T-helper 17 cell (primary cell): ENCODE measurements around the gene SYNE1. TPM values are rescaled to one million over a fixed set of nuclear protein-coding genes. Genes with fewer than 3 reads are reported as not detected.
"Not testable (repeated sequence)": the region's sequence is repeated elsewhere in the genome, so short reads cannot be mapped to it uniquely, and the experiment has no call there.

Experiments
- ATAC-seq: fragments of 150-1000 bp; cut with Tn5 transposase; 2 replicates; pipeline ENCODE4 v1.10.0; 2021; ENCODE audit warnings: mild to moderate bottlenecking, moderate library complexity
- DNase-seq, 3 donors: peaks; one replicate each; pipeline versions ENCODE4 v3.0.0 to v3.0.0-alpha.2; 2020 to 2021
- H3K9me3 ChIP-seq: one replicate; pipeline ENCODE4 v1.7.0; 2013; ENCODE audit warnings: low read length, mild to moderate bottlenecking; ENCODE audit not compliant: control insufficient read depth, poor library complexity, severe bottlenecking
- H3K27ac Mint-ChIP-seq: one replicate; pipeline ENCODE4 v1.8.0; 2022; ENCODE audit warnings: mild to moderate bottlenecking, moderate library complexity, mixed read lengths
- H3K27me3 Mint-ChIP-seq: one replicate; pipeline ENCODE4 v1.8.0; 2022; ENCODE audit warnings: mixed read lengths
- H3K36me3 Mint-ChIP-seq: one replicate; pipeline ENCODE4 v1.8.0; 2022; ENCODE audit warnings: low read depth, mixed read lengths
- H3K4me1 Mint-ChIP-seq: one replicate; pipeline ENCODE4 v1.8.0; 2022; ENCODE audit warnings: mild to moderate bottlenecking, mixed read lengths
- H3K4me3 Mint-ChIP-seq: one replicate; pipeline ENCODE4 v1.8.0; 2022; ENCODE audit warnings: mild to moderate bottlenecking, moderate library complexity, mixed read lengths
- total RNA-seq, 4 donors: library from RNA in 2 of 4; stranded (reverse) in 2 of 4; gene quantifications; one replicate each; pipeline ENCODE4 v1.2.3 and lab custom pipeline; 2022 to 2026

SYNE1 gene
- total RNA-seq, 2 donors from 2014 or later = 131 to 165 TPM

GRCh38 chr6:152646732-152647131 lies 9.6 kb upstream of the SYNE1 start:
- H3K27me3 Mint-ChIP-seq, H3K36me3 Mint-ChIP-seq, DNase-seq, ATAC-seq, H3K4me1 Mint-ChIP-seq, H3K27ac Mint-ChIP-seq, H3K9me3 ChIP-seq: not testable (repeated sequence)
- peak overlapping the region; percentile 4 for H3K4me3 Mint-ChIP-seq

DNA sequence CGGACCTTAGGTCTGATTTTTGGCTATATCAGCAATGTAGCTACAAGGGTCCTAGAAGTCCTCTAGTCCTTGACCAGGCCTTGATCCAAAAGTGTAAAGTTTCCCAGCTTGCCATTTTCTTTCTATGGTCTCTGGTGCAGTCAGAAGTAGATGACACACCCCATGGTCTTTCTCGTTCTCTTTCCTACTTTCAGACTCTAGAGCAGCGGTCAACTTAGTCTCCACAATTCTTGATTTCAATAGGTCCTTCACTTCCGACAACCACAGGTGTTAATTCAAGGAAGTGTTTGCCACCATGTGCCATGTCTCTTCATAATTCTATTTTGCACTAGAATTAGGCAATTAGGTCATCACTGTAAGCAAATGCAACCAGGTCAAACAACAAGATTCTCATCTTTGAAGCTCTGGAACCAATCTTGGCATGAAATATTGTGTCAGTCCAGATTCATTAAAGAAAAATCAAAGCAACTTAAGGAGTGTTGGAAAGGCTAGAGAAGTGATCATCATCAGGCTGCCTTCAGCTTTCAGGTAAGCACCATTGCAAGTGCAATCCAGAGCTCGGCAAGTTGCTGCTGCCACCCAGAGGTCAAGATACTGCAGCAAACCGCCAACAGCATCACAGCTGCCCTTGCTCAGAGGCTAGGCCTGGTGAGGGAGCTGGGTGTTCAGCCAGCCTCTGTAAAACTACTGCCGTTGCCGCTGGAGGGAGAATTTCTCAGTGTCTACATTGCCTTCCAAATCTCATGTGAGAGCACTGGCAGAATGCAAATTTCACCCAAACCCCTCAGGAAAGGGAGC lies 5.6 kb upstream of the SYNE1 start:
- H3K36me3 Mint-ChIP-seq = peaks cover 3% of the 10 kb centered on the region
- H3K4me1 Mint-ChIP-seq = peaks cover 3% of the 10 kb centered on the region
- ATAC-seq (no peak), DNase-seq (no peak)
- H3K27ac Mint-ChIP-seq = no peak overlapping the region
- no peaks in the 10 kb centered on the region for H3K9me3 ChIP-seq
- H3K4me3 Mint-ChIP-seq = no peak overlapping the region
- peaks cover 31% of the 10 kb centered on the region for H3K27me3 Mint-ChIP-seq

DNA sequence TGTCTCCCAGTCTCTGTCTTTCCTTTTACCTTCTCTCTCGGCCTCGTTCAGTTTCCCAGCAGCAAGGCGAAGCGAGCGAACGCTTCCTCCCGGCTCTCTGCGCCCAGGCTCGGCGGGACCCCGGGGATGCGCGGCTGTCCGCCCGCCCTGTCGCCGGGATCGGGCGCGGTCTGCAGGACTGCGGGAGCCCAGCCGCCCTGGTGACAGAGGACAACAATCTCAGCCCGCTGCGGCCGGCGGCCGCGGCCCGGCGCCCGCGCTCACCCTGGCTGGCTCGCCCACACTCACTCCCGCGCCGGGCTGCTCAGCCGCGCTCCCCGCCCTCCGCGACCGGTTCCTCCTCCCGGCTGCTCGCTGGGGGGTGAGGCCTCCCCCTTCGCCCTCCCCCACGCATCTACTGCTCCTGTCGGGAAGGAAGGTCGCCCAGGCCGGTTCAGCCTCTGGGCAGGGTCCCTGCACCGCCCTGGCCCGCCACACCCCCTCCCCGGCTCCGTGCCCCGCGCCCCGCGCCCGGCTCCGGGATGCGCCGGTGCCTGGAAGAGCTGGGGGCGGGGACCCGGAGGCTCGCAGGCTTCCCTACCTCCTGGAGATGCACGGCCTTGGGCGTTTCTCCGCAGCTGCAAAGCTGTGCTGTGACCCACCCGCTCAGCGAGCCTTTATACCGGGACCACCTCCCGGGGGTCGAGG lies 410 bp downstream of the SYNE1 start:
- Mint-ChIP-seq H3K27me3 (peaks cover 54% of the 10 kb centered on the region), H3K27ac (no peak overlapping the region), H3K4me3 (peak overlapping the region; percentile 57), H3K36me3 (peaks cover 6% of the 10 kb centered on the region), H3K4me1 (peaks cover 8% of the 10 kb centered on the region)
- no peak for ATAC-seq
- H3K9me3 ChIP-seq = no peaks in the 10 kb centered on the region
- peak in 1 of 3 donors; percentile 9 for DNase-seq

GRCh38 chr6:152636021-152636608 lies 1.0 kb downstream of the SYNE1 start:
- ATAC-seq = no peak
- Mint-ChIP-seq H3K4me3 (peak overlapping the region; percentile 57), H3K4me1 (peaks cover 8% of the 10 kb centered on the region), H3K27ac (no peak overlapping the region), H3K27me3 (peaks cover 54% of the 10 kb centered on the region), H3K36me3 (peaks cover 6% of the 10 kb centered on the region)
- DNase-seq = no peak
- no peaks in the 10 kb centered on the region for H3K9me3 ChIP-seq

GRCh38 chr6:152634773-152635172 lies 2.4 kb downstream of the SYNE1 start:
- Mint-ChIP-seq H3K4me3 (no peak overlapping the region), H3K27me3 (peaks cover 50% of the 10 kb centered on the region), H3K4me1 (peaks cover 8% of the 10 kb centered on the region), H3K36me3 (peaks cover 6% of the 10 kb centered on the region), H3K27ac (no peak overlapping the region)
- H3K9me3 ChIP-seq = no peaks in the 10 kb centered on the region
- ATAC-seq = no peak
- DNase-seq = no peak

GRCh38 chr6:152632121-152632782 lies 4.9 kb downstream of the SYNE1 start:
- no peak for ATAC-seq
- Mint-ChIP-seq H3K27ac (no peak overlapping the region), H3K4me3 (no peak overlapping the region), H3K36me3 (peaks cover 3% of the 10 kb centered on the region), H3K27me3 (peaks cover 25% of the 10 kb centered on the region), H3K4me1 (peaks cover 5% of the 10 kb centered on the region)
- no peak for DNase-seq
- H3K9me3 ChIP-seq = no peaks in the 10 kb centered on the region

DNA sequence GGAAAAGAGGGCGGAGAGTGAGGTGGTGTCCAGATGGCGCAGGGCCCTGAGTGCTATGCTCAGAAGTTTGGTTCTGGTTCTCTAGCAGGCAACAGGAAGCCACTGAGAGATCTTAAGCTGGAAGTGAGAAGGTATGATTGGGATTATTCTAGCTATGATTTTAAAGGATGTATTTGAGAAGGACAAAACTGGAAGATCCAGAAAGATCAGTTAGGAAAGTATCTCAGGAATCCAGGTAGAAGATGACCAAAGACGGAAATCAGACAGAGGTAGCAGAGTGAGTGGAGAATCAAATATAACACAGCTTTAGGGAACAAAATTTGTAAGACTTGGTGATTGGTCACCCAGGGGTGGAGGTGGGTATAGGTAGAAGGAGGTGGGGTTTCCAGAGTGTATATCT lies 5.8 kb downstream of the SYNE1 start:
- ATAC-seq (no peak), DNase-seq (no peak)
- H3K9me3 ChIP-seq = no peaks in the 10 kb centered on the region
- H3K4me3 Mint-ChIP-seq = no peak overlapping the region
- peaks cover 4% of the 10 kb centered on the region for H3K4me1 Mint-ChIP-seq
- H3K36me3 Mint-ChIP-seq = peaks cover 2% of the 10 kb centered on the region
- H3K27me3 Mint-ChIP-seq = peaks cover 22% of the 10 kb centered on the region
- no peak overlapping the region for H3K27ac Mint-ChIP-seq

- DNase-seq (no peak), ATAC-seq (no peak)
- H3K27ac Mint-ChIP-seq = no peak overlapping the region
- no peak overlapping the region for H3K4me3 Mint-ChIP-seq
- peaks cover 22% of the 10 kb centered on the region for H3K27me3 Mint-ChIP-seq
- H3K36me3 Mint-ChIP-seq = no peaks in the 10 kb centered on the region
- H3K4me1 Mint-ChIP-seq = no peaks in the 10 kb centered on the region
- no peaks in the 10 kb centered on the region for H3K9me3 ChIP-seq
Observed at GRCh38 chr6:152630832-152631231, 6.3 kb downstream of the SYNE1 start.

GRCh38 chr6:152625213-152625612 lies 11.9 kb downstream of the SYNE1 start:
- Mint-ChIP-seq H3K4me1 (no peaks in the 10 kb centered on the region), H3K27ac (no peak overlapping the region)

DNA sequence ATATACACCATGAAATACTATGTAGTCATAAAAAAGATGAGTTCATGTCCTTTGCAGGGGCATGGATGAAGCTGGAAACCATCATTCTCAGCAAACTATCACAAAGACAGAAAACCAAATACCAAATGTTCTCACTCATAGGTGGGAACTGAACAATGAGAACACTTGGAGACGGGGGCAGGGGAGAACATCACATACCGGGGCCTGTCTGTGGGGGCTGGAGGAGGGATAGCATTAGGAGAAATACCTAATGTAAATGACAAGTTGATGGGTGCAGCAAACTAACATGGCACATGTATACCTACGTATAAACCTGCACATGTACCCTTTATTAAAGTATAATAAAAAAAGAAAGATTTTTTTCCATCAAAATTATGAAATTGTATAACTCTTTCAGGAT lies 22.4 kb downstream of the SYNE1 start:
- H3K36me3 Mint-ChIP-seq, H3K4me3 Mint-ChIP-seq, H3K27ac Mint-ChIP-seq, H3K9me3 ChIP-seq, ATAC-seq, H3K4me1 Mint-ChIP-seq, DNase-seq, H3K27me3 Mint-ChIP-seq: not testable (repeated sequence)

More at GRCh38 chr6:152625213-152625612, 11.9 kb downstream of the SYNE1 start:
- Mint-ChIP-seq H3K4me3 (no peak overlapping the region), H3K36me3 (no peaks in the 10 kb centered on the region), H3K27me3 (peaks cover 8% of the 10 kb centered on the region)
- DNase-seq (no peak), ATAC-seq (no peak)
- H3K9me3 ChIP-seq = no peaks in the 10 kb centered on the region

GRCh38 chr6:152609125-152609670 lies 28.0 kb downstream of the SYNE1 start:
- no peak overlapping the region for H3K4me3 Mint-ChIP-seq
- H3K9me3 ChIP-seq = no peaks in the 10 kb centered on the region
- no peaks in the 10 kb centered on the region for H3K4me1 Mint-ChIP-seq
- no peaks in the 10 kb centered on the region for H3K36me3 Mint-ChIP-seq
- no peak for DNase-seq
- no peak overlapping the region for H3K27ac Mint-ChIP-seq
- ATAC-seq = no peak
- no peaks in the 10 kb centered on the region for H3K27me3 Mint-ChIP-seq

- Mint-ChIP-seq H3K27me3 (no peaks in the 10 kb centered on the region), H3K4me3 (no peak overlapping the region), H3K27ac (no peak overlapping the region), H3K4me1 (peaks cover 2% of the 10 kb centered on the region), H3K36me3 (no peaks in the 10 kb centered on the region)
- DNase-seq = no peak
- no peak for ATAC-seq
- H3K9me3 ChIP-seq = no peaks in the 10 kb centered on the region
Observed at GRCh38 chr6:152605941-152606340, 31.2 kb downstream of the SYNE1 start.

- no peaks in the 10 kb centered on the region for H3K27me3 Mint-ChIP-seq
- no peak for ATAC-seq
- DNase-seq = no peak
- H3K4me3 Mint-ChIP-seq = no peak overlapping the region
- peaks cover 2% of the 10 kb centered on the region for H3K4me1 Mint-ChIP-seq
- H3K9me3 ChIP-seq = no peaks in the 10 kb centered on the region
- H3K36me3 Mint-ChIP-seq = no peaks in the 10 kb centered on the region
- H3K27ac Mint-ChIP-seq = no peak overlapping the region
Observed at GRCh38 chr6:152605342-152605741, 31.8 kb downstream of the SYNE1 start.
